Liver (tissue), 9 donors: ENCODE results near the gene OCA2. TPM values are rescaled to one million over a fixed set of nuclear protein-coding genes. Genes with fewer than 3 reads are reported as not detected.

Experiments
- DNase-seq: peaks from one replicate; pipeline ENCODE4 v3.0.0-alpha.2; 2017; ENCODE audit warnings: low spot score
- H3K27ac ChIP-seq, 2 donors: one replicate each; pipeline ENCODE4 v1.7.0; 2013; ENCODE audit warnings: inconsistent platforms in 2 of 2, low read length in 2 of 2, control low read depth in 1 of 2, low read depth in 1 of 2, mild to moderate bottlenecking in 1 of 2
- H3K27me3 ChIP-seq, 4 donors: one replicate each; pipeline versions ENCODE4 v1.6.1 to v1.7.0; 2013; ENCODE audit warnings: low read length in 3 of 4, inconsistent platforms in 1 of 4, mild to moderate bottlenecking in 1 of 4, moderate library complexity in 1 of 4; ENCODE audit not compliant: control insufficient read depth in 4 of 4, insufficient read depth in 4 of 4
- H3K36me3 ChIP-seq, 4 donors: one replicate each; pipeline versions ENCODE4 v1.6.1 to v1.7.0; 2013; ENCODE audit warnings: low read length in 3 of 4, mild to moderate bottlenecking in 3 of 4, low read depth in 1 of 4, moderate library complexity in 1 of 4; ENCODE audit not compliant: control insufficient read depth in 4 of 4, insufficient read depth in 3 of 4
- H3K4me1 ChIP-seq, 4 donors: one replicate each; pipeline versions ENCODE4 v1.6.1 to v1.7.0; 2013; ENCODE audit warnings: low read length in 3 of 4, mild to moderate bottlenecking in 3 of 4, moderate library complexity in 1 of 4; ENCODE audit not compliant: control insufficient read depth in 4 of 4, insufficient read depth in 4 of 4
- H3K4me3 ChIP-seq, 3 donors: one replicate each; pipeline versions ENCODE4 v1.6.1 to v1.7.0; 2013; ENCODE audit warnings: low read length in 3 of 3, control low read depth in 1 of 3, low read depth in 1 of 3, mild to moderate bottlenecking in 1 of 3
- H3K9ac ChIP-seq, 2 donors: one replicate each; pipeline ENCODE4 v1.7.0; 2013; ENCODE audit warnings: low read length in 2 of 2, mild to moderate bottlenecking in 2 of 2, moderate library complexity in 2 of 2, control low read depth in 1 of 2, low read depth in 1 of 2
- H3K9me3 ChIP-seq, 4 donors: one replicate each; pipeline versions ENCODE4 v1.6.1 to v1.7.0; 2013; ENCODE audit warnings: low read length in 3 of 4; ENCODE audit not compliant: control insufficient read depth in 4 of 4
- CTCF ChIP-seq: fragments of 150-350 bp; IDR thresholded peaks from 2 replicates; pipeline ENCODE4 v1.5.1; 2017; ENCODE audit warnings: improper control_type of control experiment, low read depth, low read length; ENCODE audit not compliant: missing input control
- FOXA2 ChIP-seq: IDR thresholded peaks from 2 replicates; pipeline ENCODE4 v1.6.1; 2016; ENCODE audit warnings: antibody characterized with exemption
- HNF4G ChIP-seq: IDR thresholded peaks from 2 replicates; pipeline ENCODE4 v1.6.1; 2016; ENCODE audit warnings: antibody characterized with exemption
- JUND ChIP-seq, 2 donors: IDR thresholded peaks; 2 replicates each; pipeline ENCODE4 v1.6.1; 2016; ENCODE audit warnings: antibody characterized with exemption in 2 of 2
- MAX ChIP-seq: IDR thresholded peaks from 2 replicates; pipeline ENCODE4 v1.6.1; 2016; ENCODE audit warnings: antibody characterized with exemption
- RAD21 ChIP-seq, 2 donors: IDR thresholded peaks; 2 replicates each; pipeline ENCODE4 v1.6.1; 2016; ENCODE audit warnings: antibody characterized with exemption in 2 of 2, mild to moderate bottlenecking in 2 of 2
- RXRA ChIP-seq, 2 donors: IDR thresholded peaks; 2 replicates each; pipeline ENCODE4 v1.6.1; 2017 to 2018; ENCODE audit warnings: antibody characterized with exemption in 2 of 2, mild to moderate bottlenecking in 1 of 2
- SP1 ChIP-seq: IDR thresholded peaks from 2 replicates; pipeline ENCODE4 v1.6.1; 2018; ENCODE audit warnings: antibody characterized with exemption, mild to moderate bottlenecking
- WGBS: extraction: QIAGEN DNeasy Blood & Tissue Kit; methylation state at CpG from one replicate; pipeline ENCODE4 v1.1.7; 2013; 5-methylcytosine and 5-hydroxymethylcytosine counted together
- polyA plus RNA-seq, 2 donors: library from polyadenylated mRNA; stranded (reverse) in 1 of 2; unstranded in 1 of 2; fragments of 200-250 nt in 1 of 2; fragments of >200 nt in 1 of 2; fragmentation: Nextera tagmentation in 1 of 2; extraction: Ambion mirVana in 1 of 2; gene quantifications; one replicate each; pipeline versions ENCODE4 v1.2.1 to v1.2.3, GENCODE V29; 2013 to 2015
- total RNA-seq, 2 donors: library from RNA; depleted of rRNA; stranded (reverse); fragments of >200 nt; gene quantifications; one replicate each; pipeline ENCODE4 v1.2.3, GENCODE V29; 2014
- TF ChIP-seq, protein P1 (sequence below): IDR thresholded peaks from 2 replicates; pipeline ENCODE4 v1.6.1; 2016; ENCODE audit warnings: antibody characterized with exemption
- donor health status: healthy.
- donor health status: healthy.
- donor health status: healthy.
- donor health status: healthy.
- donor health status: healthy.

Gene OCA2
- total and polyA plus RNA-seq, 4 donors, result 0.02 to 0.56 (median 0.15) TPM

- Histone ChIP-seq H3K4me3 (no peak overlapping the region), H3K36me3 (no peaks in the 10 kb centered on the region), H3K27ac (no peak overlapping the region), H3K4me1 (no peaks in the 10 kb centered on the region), H3K9ac (no peak overlapping the region), H3K27me3 (no peaks in the 10 kb centered on the region), H3K9me3 (peaks cover 0 to 2% (median 0%) of the 10 kb centered on the region in 4 donors)
- no peak for DNase-seq
- 86% methylated on average over 9 of the region's 9 CpGs for WGBS
- no peak for TF ChIP-seq SP1
- no peak for TF ChIP-seq RAD21 (IDR thresholded peaks at IDR 0.05)
- TF ChIP-seq HNF4G, result no peak
- TF ChIP-seq, protein P1, sequence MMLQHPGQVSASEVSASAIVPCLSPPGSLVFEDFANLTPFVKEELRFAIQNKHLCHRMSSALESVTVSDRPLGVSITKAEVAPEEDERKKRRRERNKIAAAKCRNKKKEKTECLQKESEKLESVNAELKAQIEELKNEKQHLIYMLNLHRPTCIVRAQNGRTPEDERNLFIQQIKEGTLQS, result no peak
- TF ChIP-seq FOXA2, result no peak
- no peak for TF ChIP-seq CTCF
Measured at GRCh38 chr15:28006116-28006905, 92.8 kb downstream of the OCA2 start.

DNA sequence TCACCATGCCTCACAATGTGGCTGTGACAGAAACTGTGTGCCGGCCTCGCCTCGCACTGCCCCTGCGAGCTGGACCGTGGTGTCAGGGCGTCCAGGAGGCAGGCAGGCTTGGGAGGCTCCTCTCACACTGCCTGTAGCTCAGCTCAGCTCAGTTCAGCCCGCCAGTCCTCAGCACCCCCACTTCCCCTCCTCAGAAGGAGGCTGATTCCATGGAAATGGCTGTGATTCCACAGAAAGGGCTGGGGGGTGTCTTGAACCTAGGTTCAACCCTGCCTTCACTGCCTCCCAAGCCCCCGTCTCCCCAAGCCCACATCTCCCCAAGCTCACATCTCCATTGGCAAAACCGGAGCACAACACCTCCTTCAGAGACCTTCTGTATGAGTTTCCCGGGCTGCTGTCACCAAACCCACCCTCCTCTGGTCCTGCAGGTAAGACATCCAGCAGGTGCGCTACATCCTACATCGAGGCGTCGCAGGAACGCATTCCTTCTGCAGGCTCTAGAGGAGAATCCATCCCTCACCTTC, 94.0 kb downstream of the OCA2 start:
- WGBS, result 91% methylated on average over 15 of the region's 15 CpGs

More for the DNA sequence above, 94.0 kb downstream of the OCA2 start:
- Histone ChIP-seq H3K4me3 (no peak overlapping the region), H3K9me3 (peaks cover 0 to 2% (median 0%) of the 10 kb centered on the region in 4 donors), H3K27me3 (no peaks in the 10 kb centered on the region), H3K36me3 (no peaks in the 10 kb centered on the region), H3K4me1 (no peaks in the 10 kb centered on the region), H3K27ac (no peak overlapping the region), H3K9ac (no peak overlapping the region)
- no peak for DNase-seq
- TF ChIP-seq FOXA2 (no peak), HNF4G (no peak), JUND (IDR thresholded peaks at IDR 0.05) (no peak), CTCF (no peak), MAX (no peak), RAD21 (IDR thresholded peaks at IDR 0.05) (no peak), RXRA (IDR thresholded peaks at IDR 0.05) (no peak)
- TF ChIP-seq, protein P1, result no peak
